CD14-positive monocyte (primary cell): Measurements from ENCODE around the gene SLC22A4. TPM values are rescaled to one million over a fixed set of nuclear protein-coding genes. Genes with fewer than 3 reads are reported as not detected.
A peak's percentile ranks its signal among the peaks of the same experiment; 100 is the strongest.

Experiments used
- DNase-seq, 3 donors: peaks; one replicate each; pipeline ENCODE4 v3.0.0-alpha.2; 2011 to 2022
- H2AFZ ChIP-seq: 2 replicates; pipeline ENCODE4 v1.6.0; 2012; ENCODE audit warnings: mild to moderate bottlenecking, low read depth, low read length, inconsistent platforms; ENCODE audit not compliant: insufficient read depth, poor library complexity, severe bottlenecking
- H3K27ac ChIP-seq, 2 donors: 1 replicate in 1 of 2; 2 replicates in 1 of 2; pipeline ENCODE4 v1.5.1; 2012 to 2013; ENCODE audit warnings: low read length in 2 of 2, control low read depth in 1 of 2, inconsistent platforms in 1 of 2, low read depth in 1 of 2, mild to moderate bottlenecking in 1 of 2
- H3K27me3 ChIP-seq, 2 donors: one replicate each; pipeline versions ENCODE4 v1.6.0 to v1.6.1; 2011 to 2013; ENCODE audit warnings: low read length in 2 of 2; ENCODE audit not compliant: control insufficient read depth in 2 of 2, insufficient read depth in 2 of 2
- H3K36me3 ChIP-seq, 2 donors: replicated peaks in 1 of 2; 1 replicate in 1 of 2; 2 replicates in 1 of 2; pipeline versions ENCODE4 v1.5.1 to v1.6.1; 2012 to 2013; ENCODE audit warnings: low read length in 2 of 2, control low read depth in 1 of 2, inconsistent platforms in 1 of 2, mild to moderate bottlenecking in 1 of 2; ENCODE audit not compliant: insufficient read depth in 2 of 2, control insufficient read depth in 1 of 2
- H3K4me1 ChIP-seq, 2 donors: 1 replicate in 1 of 2; 2 replicates in 1 of 2; pipeline versions ENCODE4 v1.5.1 to v1.6.1; 2012 to 2013; ENCODE audit warnings: low read length in 2 of 2, control low read depth in 1 of 2, inconsistent platforms in 1 of 2, mild to moderate bottlenecking in 1 of 2, moderate library complexity in 1 of 2; ENCODE audit not compliant: insufficient read depth in 2 of 2, control insufficient read depth in 1 of 2
- H3K4me2 ChIP-seq: replicated peaks from 2 replicates; pipeline ENCODE3; 2012; ENCODE audit warnings: low read length, moderate library complexity, mild to moderate bottlenecking; ENCODE audit not compliant: poor library complexity, severe bottlenecking; ENCODE audit errors: extremely low read depth
- H3K4me3 ChIP-seq, 3 experiments: fragments of 200-600 bp in 1 of 3; sonication (generic) in 1 of 3; replicated peaks in 1 of 3; 1 replicate in 2 of 3; 2 replicates in 1 of 3; pipeline ENCODE4 v1.5.1; 2011 to 2013; ENCODE audit warnings: low read length in 3 of 3, mild to moderate bottlenecking in 3 of 3, control low read depth in 2 of 3, low read depth in 2 of 3, inconsistent platforms in 1 of 3, moderate library complexity in 1 of 3
- H3K79me2 ChIP-seq: 2 replicates; pipeline ENCODE4 v1.6.0; 2012; ENCODE audit warnings: mild to moderate bottlenecking, control low read depth, inconsistent platforms, low read length, moderate library complexity; ENCODE audit not compliant: insufficient read depth
- H3K9ac ChIP-seq: 2 replicates; pipeline ENCODE4 v1.6.0; 2017; ENCODE audit warnings: low read length, mild to moderate bottlenecking; ENCODE audit not compliant: insufficient read depth, poor library complexity, severe bottlenecking
- H3K9me3 ChIP-seq, 2 donors: replicated peaks in 1 of 2; 1 replicate in 1 of 2; 2 replicates in 1 of 2; pipeline versions ENCODE4 v1.5.1 to v1.6.1; 2012 to 2013; ENCODE audit warnings: low read length in 2 of 2, control low read depth in 1 of 2; ENCODE audit not compliant: control insufficient read depth in 1 of 2, insufficient read depth in 1 of 2
- H4K20me1 ChIP-seq: 2 replicates; pipeline ENCODE4 v1.6.0; 2012; ENCODE audit warnings: mild to moderate bottlenecking, low read length, control low read depth, moderate library complexity; ENCODE audit not compliant: insufficient read depth
- H3K27ac Mint-ChIP-seq, 7 donors: one replicate each; pipeline ENCODE4 v1.8.0; 2020; ENCODE audit warnings: mild to moderate bottlenecking in 7 of 7, mixed read lengths in 7 of 7, moderate library complexity in 6 of 7, inconsistent platforms in 2 of 7
- H3K27me3 Mint-ChIP-seq, 3 donors: one replicate each; pipeline ENCODE4 v1.8.0; 2021 to 2022; ENCODE audit warnings: low read depth in 3 of 3, mild to moderate bottlenecking in 3 of 3, mixed read lengths in 3 of 3, moderate library complexity in 3 of 3, inconsistent platforms in 1 of 3
- H3K36me3 Mint-ChIP-seq, 2 donors: one replicate each; pipeline ENCODE4 v1.8.0; 2020; ENCODE audit warnings: mixed read lengths in 2 of 2, inconsistent platforms in 1 of 2, mild to moderate bottlenecking in 1 of 2
- H3K4me1 Mint-ChIP-seq: one replicate; pipeline ENCODE4 v1.8.0; 2020; ENCODE audit warnings: mild to moderate bottlenecking, mixed read lengths
- H3K4me3 Mint-ChIP-seq, 2 donors: one replicate each; pipeline ENCODE4 v1.8.0; 2020; ENCODE audit warnings: mild to moderate bottlenecking in 2 of 2, mixed read lengths in 2 of 2, moderate library complexity in 1 of 2
- H3K9me3 Mint-ChIP-seq, 7 donors: one replicate each; pipeline ENCODE4 v1.8.0; 2020 to 2022; ENCODE audit warnings: mixed read lengths in 7 of 7, mild to moderate bottlenecking in 6 of 7, moderate library complexity in 6 of 7, inconsistent platforms in 2 of 7
- WGBS: methylation state at CpG from one replicate; pipeline ENCODE4 v1.1.5; 2013; ENCODE audit warnings: missing lambda C conversion rate; ENCODE audit not compliant: insufficient coverage; 5-methylcytosine and 5-hydroxymethylcytosine counted together
- intact Hi-C, 2 donors: fragments of 100-400 bp; cut with micrococcal nuclease; formaldehyde crosslinking; loops; one replicate each; pipeline versions ENCODE4 v1.15.0 to v1.15.1; 2023
- polyA plus RNA-seq, 3 donors: library from polyadenylated mRNA; depleted of rRNA in 1 of 3; unstranded in 2 of 3; stranded (reverse) in 1 of 3; fragments of 300-500 nt in 2 of 3; fragments of >200 nt in 1 of 3; fragmentation: Illumina TruSeq in 2 of 3; gene quantifications; 1 replicate in 2 of 3; 2 replicates in 1 of 3; pipeline ENCODE4 v1.2.3, GENCODE V29; 2012 to 2021
- TF ChIP-seq, protein P1 (sequence below): fragments of 200-600 bp; IDR thresholded peaks from one replicate; pipeline ENCODE4 v1.8.0; 2022; ENCODE audit warnings: antibody characterized with exemption, mild to moderate bottlenecking

Gene SLC22A4
- polyA plus RNA-seq, 3 donors, result 7.2 to 13.0 (median 12.2) TPM

- peak; percentile 33 to 69 (median 39) for DNase-seq
- Histone ChIP-seq H3K36me3 (no peaks in the 10 kb centered on the region), H3K27ac (no peak overlapping the region), H2AFZ (no peak overlapping the region), H3K9ac (no peak overlapping the region), H3K4me3 (no peak overlapping the region), H3K79me2 (no peaks in the 10 kb centered on the region), H3K4me2 (peak overlapping the region; percentile 4), H3K4me1 (peaks cover 8 to 10% of the 10 kb centered on the region in 2 donors), H3K9me3 (peaks cover 0 to 7% of the 10 kb centered on the region in 2 donors), H4K20me1 (no peaks in the 10 kb centered on the region), H3K27me3 (peaks cover 10 to 34% of the 10 kb centered on the region in 2 donors)
- Mint-ChIP-seq H3K36me3 (peaks cover 0 to 2% of the 10 kb centered on the region in 2 donors), H3K4me1 (peaks cover 13% of the 10 kb centered on the region), H3K9me3 (peaks cover 0 to 6% (median 2%) of the 10 kb centered on the region in 7 donors), H3K27me3 (peaks cover 27 to 45% (median 42%) of the 10 kb centered on the region in 3 donors), H3K27ac (peak overlapping the region in 1 of 7 donors; percentile 28), H3K4me3 (peak overlapping the region; percentile 24 to 75)
- 87% methylated on average over 9 of the region's 19 CpGs for WGBS
- TF ChIP-seq, protein P1, sequence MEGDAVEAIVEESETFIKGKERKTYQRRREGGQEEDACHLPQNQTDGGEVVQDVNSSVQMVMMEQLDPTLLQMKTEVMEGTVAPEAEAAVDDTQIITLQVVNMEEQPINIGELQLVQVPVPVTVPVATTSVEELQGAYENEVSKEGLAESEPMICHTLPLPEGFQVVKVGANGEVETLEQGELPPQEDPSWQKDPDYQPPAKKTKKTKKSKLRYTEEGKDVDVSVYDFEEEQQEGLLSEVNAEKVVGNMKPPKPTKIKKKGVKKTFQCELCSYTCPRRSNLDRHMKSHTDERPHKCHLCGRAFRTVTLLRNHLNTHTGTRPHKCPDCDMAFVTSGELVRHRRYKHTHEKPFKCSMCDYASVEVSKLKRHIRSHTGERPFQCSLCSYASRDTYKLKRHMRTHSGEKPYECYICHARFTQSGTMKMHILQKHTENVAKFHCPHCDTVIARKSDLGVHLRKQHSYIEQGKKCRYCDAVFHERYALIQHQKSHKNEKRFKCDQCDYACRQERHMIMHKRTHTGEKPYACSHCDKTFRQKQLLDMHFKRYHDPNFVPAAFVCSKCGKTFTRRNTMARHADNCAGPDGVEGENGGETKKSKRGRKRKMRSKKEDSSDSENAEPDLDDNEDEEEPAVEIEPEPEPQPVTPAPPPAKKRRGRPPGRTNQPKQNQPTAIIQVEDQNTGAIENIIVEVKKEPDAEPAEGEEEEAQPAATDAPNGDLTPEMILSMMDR, result no peak
- intact Hi-C loops, result loop anchor here in 1 of 2 donors (10.0 kb wide), 1 partner anchor 446 kb away; no protein-coding TSS in a partner anchor
Observed at GRCh38 chr5:132258102-132259068, 35.8 kb upstream of the SLC22A4 start.

DNA sequence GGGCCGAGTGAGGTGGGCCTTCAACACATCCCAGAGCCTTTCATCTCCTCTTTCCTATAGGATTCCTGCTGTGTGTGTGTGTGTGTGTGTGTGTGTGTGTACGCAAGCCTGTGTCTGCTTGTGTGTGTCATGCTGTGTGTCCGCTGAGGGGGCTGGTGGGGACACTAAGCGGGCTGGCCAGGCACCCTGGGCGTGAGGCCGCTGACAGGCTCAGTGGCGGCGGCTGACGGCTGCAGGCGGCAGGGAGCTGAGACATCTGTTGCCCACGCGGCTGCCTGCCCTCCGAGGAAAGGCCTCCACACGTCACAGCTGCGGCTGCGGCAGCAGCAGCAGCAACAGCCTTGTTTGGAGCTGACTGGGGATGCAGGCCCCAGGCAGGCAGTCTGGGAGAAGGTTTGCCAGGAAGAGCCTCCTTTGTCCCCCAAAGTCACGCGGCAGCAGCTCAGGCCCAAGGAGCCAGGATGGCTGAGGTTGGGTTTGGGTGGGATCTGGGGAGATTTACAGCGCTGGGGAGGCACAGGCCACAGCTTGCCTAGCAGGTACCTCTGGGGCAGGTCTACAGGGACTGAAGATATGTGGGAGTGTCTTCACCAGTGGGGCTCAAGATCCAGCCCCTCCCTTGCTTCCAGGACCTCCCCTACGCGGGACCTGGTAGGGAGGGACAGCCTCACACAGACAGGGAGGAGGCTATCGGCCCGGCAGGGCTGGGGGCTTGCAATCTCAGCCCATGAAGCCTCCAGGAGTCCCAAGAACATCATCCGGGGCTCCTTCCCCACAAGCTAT, 34.9 kb upstream of the SLC22A4 start:
- intact Hi-C loops, result loop anchor here in 1 of 2 donors (10.0 kb wide), 1 partner anchor 446 kb away; no protein-coding TSS in a partner anchor
- 91% methylated on average over 20 of the region's 24 CpGs for WGBS
- Histone ChIP-seq H3K27ac (no peak overlapping the region), H3K4me1 (peaks cover 8 to 10% of the 10 kb centered on the region in 2 donors), H2AFZ (no peak overlapping the region), H4K20me1 (no peaks in the 10 kb centered on the region), H3K4me2 (no peak overlapping the region), H3K9ac (no peak overlapping the region), H3K9me3 (peaks cover 0 to 7% of the 10 kb centered on the region in 2 donors), H3K79me2 (no peaks in the 10 kb centered on the region), H3K36me3 (no peaks in the 10 kb centered on the region), H3K27me3 (peaks cover 10 to 34% of the 10 kb centered on the region in 2 donors), H3K4me3 (no peak overlapping the region)
- no peak overlapping the region for H3K4me3 Mint-ChIP-seq
- DNase-seq, result no peak
- TF ChIP-seq, protein P1, result no peak
- H3K4me1 Mint-ChIP-seq, result peaks cover 13% of the 10 kb centered on the region
- peaks cover 27 to 47% (median 40%) of the 10 kb centered on the region in 3 donors for H3K27me3 Mint-ChIP-seq
- H3K36me3 Mint-ChIP-seq, result peaks cover 0 to 2% of the 10 kb centered on the region in 2 donors
- H3K9me3 Mint-ChIP-seq, result peaks cover 0 to 6% (median 2%) of the 10 kb centered on the region in 7 donors
- H3K27ac Mint-ChIP-seq, result peak overlapping the region in 2 of 7 donors; percentile 11 to 37
